ENCODE data around the gene COL4A2. TPM values are rescaled to one million over a fixed set of nuclear protein-coding genes. Genes with fewer than 3 reads are reported as not detected.

Gene COL4A2
- total RNA-seq, 1 donor from 2014 or later, result not detected

- Mint-ChIP-seq H3K4me1 (ENCODE audit: low read depth) (peaks cover 3% of the 10 kb centered on the region), H3K27me3 (ENCODE audit: low read depth) (peaks cover 12% of the 10 kb centered on the region), H3K36me3 (ENCODE audit: low read depth) (no peaks in the 10 kb centered on the region), H3K9me3 (no peaks in the 10 kb centered on the region), H3K4me3 (ENCODE audit: low read depth) (no peak overlapping the region), H3K27ac (no peak overlapping the region)
- intact Hi-C loops (cut with micrococcal nuclease), result no loop called here
- no peak for DNase-seq (ENCODE audit: low spot score)
Measured at GRCh38 chr13:110467516-110468110, 160.5 kb downstream of the COL4A2 start.

- Mint-ChIP-seq H3K9me3 (no peaks in the 10 kb centered on the region), H3K36me3 (ENCODE audit: low read depth) (no peaks in the 10 kb centered on the region), H3K4me3 (ENCODE audit: low read depth) (no peak overlapping the region), H3K27me3 (ENCODE audit: low read depth) (peaks cover 9% of the 10 kb centered on the region), H3K27ac (no peak overlapping the region), H3K4me1 (ENCODE audit: low read depth) (peaks cover 3% of the 10 kb centered on the region)
- intact Hi-C loops (cut with micrococcal nuclease), result no loop called here
- no peak for DNase-seq (ENCODE audit: low spot score)
Measured at GRCh38 chr13:110468986-110469495, 162.0 kb downstream of the COL4A2 start.

GRCh38 chr13:110469597-110469996 is 162.5 kb downstream of the COL4A2 start:
- H3K4me1 Mint-ChIP-seq (ENCODE audit: low read depth), result peaks cover 3% of the 10 kb centered on the region
- H3K4me3 Mint-ChIP-seq (ENCODE audit: low read depth), result no peak overlapping the region
- H3K27ac Mint-ChIP-seq, result no peak overlapping the region
- intact Hi-C loops (cut with micrococcal nuclease), result no loop called here
- H3K36me3 Mint-ChIP-seq (ENCODE audit: low read depth), result no peaks in the 10 kb centered on the region
- DNase-seq (ENCODE audit: low spot score), result no peak
- H3K9me3 Mint-ChIP-seq, result no peaks in the 10 kb centered on the region
- H3K27me3 Mint-ChIP-seq (ENCODE audit: low read depth), result peaks cover 9% of the 10 kb centered on the region

- DNase-seq (ENCODE audit: low spot score), result no peak
- intact Hi-C loops (cut with micrococcal nuclease), result no loop called here
- peaks cover 3% of the 10 kb centered on the region for H3K4me1 Mint-ChIP-seq (ENCODE audit: low read depth)
Measured at GRCh38 chr13:110470272-110471009, 163.4 kb downstream of the COL4A2 start.

GRCh38 chr13:110471156-110471832 is 164.2 kb downstream of the COL4A2 start:
- peaks cover 9% of the 10 kb centered on the region for H3K27me3 Mint-ChIP-seq (ENCODE audit: low read depth)
- H3K9me3 Mint-ChIP-seq, result no peaks in the 10 kb centered on the region
- intact Hi-C loops (cut with micrococcal nuclease), result no loop called here
- no peak overlapping the region for H3K4me3 Mint-ChIP-seq (ENCODE audit: low read depth)
- H3K36me3 Mint-ChIP-seq (ENCODE audit: low read depth), result no peaks in the 10 kb centered on the region
- H3K27ac Mint-ChIP-seq, result no peak overlapping the region
- peaks cover 3% of the 10 kb centered on the region for H3K4me1 Mint-ChIP-seq (ENCODE audit: low read depth)
- DNase-seq (ENCODE audit: low spot score), result no peak

More at GRCh38 chr13:110470272-110471009, 163.4 kb downstream of the COL4A2 start:
- no peak overlapping the region for H3K27ac Mint-ChIP-seq
- H3K9me3 Mint-ChIP-seq, result no peaks in the 10 kb centered on the region
- H3K36me3 Mint-ChIP-seq (ENCODE audit: low read depth), result no peaks in the 10 kb centered on the region
- no peak overlapping the region for H3K4me3 Mint-ChIP-seq (ENCODE audit: low read depth)
- H3K27me3 Mint-ChIP-seq (ENCODE audit: low read depth), result peaks cover 9% of the 10 kb centered on the region

- peaks cover 9% of the 10 kb centered on the region for H3K27me3 Mint-ChIP-seq (ENCODE audit: low read depth)
- H3K4me1 Mint-ChIP-seq (ENCODE audit: low read depth), result peaks cover 3% of the 10 kb centered on the region
- DNase-seq (ENCODE audit: low spot score), result no peak
- no peak overlapping the region for H3K4me3 Mint-ChIP-seq (ENCODE audit: low read depth)
- no peaks in the 10 kb centered on the region for H3K36me3 Mint-ChIP-seq (ENCODE audit: low read depth)
- H3K27ac Mint-ChIP-seq, result no peak overlapping the region
- H3K9me3 Mint-ChIP-seq, result no peaks in the 10 kb centered on the region
- intact Hi-C loops (cut with micrococcal nuclease), result no loop called here
Measured at GRCh38 chr13:110471833-110472162, 164.7 kb downstream of the COL4A2 start.

GRCh38 chr13:110472904-110473563 is 165.9 kb downstream of the COL4A2 start:
- Mint-ChIP-seq H3K27ac (no peak overlapping the region), H3K27me3 (ENCODE audit: low read depth) (peaks cover 9% of the 10 kb centered on the region), H3K9me3 (no peaks in the 10 kb centered on the region), H3K4me3 (ENCODE audit: low read depth) (no peak overlapping the region), H3K36me3 (ENCODE audit: low read depth) (no peaks in the 10 kb centered on the region), H3K4me1 (ENCODE audit: low read depth) (peaks cover 3% of the 10 kb centered on the region)
- intact Hi-C loops (cut with micrococcal nuclease), result no loop called here
- DNase-seq (ENCODE audit: low spot score), result no peak

GRCh38 chr13:110474713-110475112 is 167.6 kb downstream of the COL4A2 start:
- Mint-ChIP-seq H3K27ac (no peak overlapping the region), H3K27me3 (ENCODE audit: low read depth) (peaks cover 9% of the 10 kb centered on the region), H3K4me1 (ENCODE audit: low read depth) (peaks cover 3% of the 10 kb centered on the region), H3K9me3 (no peaks in the 10 kb centered on the region), H3K36me3 (ENCODE audit: low read depth) (no peaks in the 10 kb centered on the region), H3K4me3 (ENCODE audit: low read depth) (no peak overlapping the region)
- intact Hi-C loops (cut with micrococcal nuclease), result no loop called here
- DNase-seq (ENCODE audit: low spot score), result no peak

- intact Hi-C loops (cut with micrococcal nuclease), result no loop called here
- Mint-ChIP-seq H3K27me3 (ENCODE audit: low read depth) (peaks cover 9% of the 10 kb centered on the region), H3K36me3 (ENCODE audit: low read depth) (no peaks in the 10 kb centered on the region), H3K4me1 (ENCODE audit: low read depth) (peaks cover 3% of the 10 kb centered on the region), H3K27ac (no peak overlapping the region), H3K9me3 (no peaks in the 10 kb centered on the region), H3K4me3 (ENCODE audit: low read depth) (no peak overlapping the region)
- DNase-seq (ENCODE audit: low spot score), result no peak
Measured at GRCh38 chr13:110475117-110475516, 168.0 kb downstream of the COL4A2 start.

GRCh38 chr13:110475550-110476219 is 168.6 kb downstream of the COL4A2 start:
- intact Hi-C loops (cut with micrococcal nuclease), result no loop called here
- Mint-ChIP-seq H3K27ac (no peak overlapping the region), H3K36me3 (ENCODE audit: low read depth) (no peaks in the 10 kb centered on the region), H3K27me3 (ENCODE audit: low read depth) (peaks cover 4% of the 10 kb centered on the region), H3K4me1 (ENCODE audit: low read depth) (peaks cover 3% of the 10 kb centered on the region), H3K4me3 (ENCODE audit: low read depth) (no peak overlapping the region), H3K9me3 (no peaks in the 10 kb centered on the region)
- DNase-seq (ENCODE audit: low spot score), result no peak

GRCh38 chr13:110476220-110476617 is 169.1 kb downstream of the COL4A2 start:
- intact Hi-C loops (cut with micrococcal nuclease), result no loop called here
- H3K9me3 Mint-ChIP-seq, result no peaks in the 10 kb centered on the region
- DNase-seq (ENCODE audit: low spot score), result no peak
- peaks cover 3% of the 10 kb centered on the region for H3K27me3 Mint-ChIP-seq (ENCODE audit: low read depth)
- H3K27ac Mint-ChIP-seq, result no peak overlapping the region
- no peaks in the 10 kb centered on the region for H3K36me3 Mint-ChIP-seq (ENCODE audit: low read depth)
- no peak overlapping the region for H3K4me3 Mint-ChIP-seq (ENCODE audit: low read depth)
- H3K4me1 Mint-ChIP-seq (ENCODE audit: low read depth), result peaks cover 3% of the 10 kb centered on the region

GRCh38 chr13:110477706-110478245 is 170.7 kb downstream of the COL4A2 start:
- no peak overlapping the region for H3K27ac Mint-ChIP-seq
- intact Hi-C loops (cut with micrococcal nuclease), result no loop called here
- no peaks in the 10 kb centered on the region for H3K27me3 Mint-ChIP-seq (ENCODE audit: low read depth)
- DNase-seq (ENCODE audit: low spot score), result no peak
- no peaks in the 10 kb centered on the region for H3K9me3 Mint-ChIP-seq
- no peak overlapping the region for H3K4me3 Mint-ChIP-seq (ENCODE audit: low read depth)
- H3K4me1 Mint-ChIP-seq (ENCODE audit: low read depth), result no peaks in the 10 kb centered on the region
- no peaks in the 10 kb centered on the region for H3K36me3 Mint-ChIP-seq (ENCODE audit: low read depth)

All from activated T-helper 2 cell treated with anti-CD3 and anti-CD28 coated beads, Interferon-gamma antibody, Interleukin-2, Interleukin-4, amounts not matched to agents 10 μg/mL and 5 μg/mL and 100 μg/mL, durations not matched to agents 14 hours and 24 hours and 36 hours (primary cell).